GM19452 (cell line): ENCODE measurements around the gene PRSS56.
"Not testable (repeated sequence)": the region's sequence is repeated elsewhere in the genome, so short reads cannot be mapped to it uniquely, and the experiment has no call there.

Experiments
- ATAC-seq: cut with Tn5 transposase; IDR thresholded peaks from one replicate; pipeline ENCODE4 v1.9.1; 2021; ENCODE audit not compliant: unreplicated experiment

Gene PRSS56

DNA sequence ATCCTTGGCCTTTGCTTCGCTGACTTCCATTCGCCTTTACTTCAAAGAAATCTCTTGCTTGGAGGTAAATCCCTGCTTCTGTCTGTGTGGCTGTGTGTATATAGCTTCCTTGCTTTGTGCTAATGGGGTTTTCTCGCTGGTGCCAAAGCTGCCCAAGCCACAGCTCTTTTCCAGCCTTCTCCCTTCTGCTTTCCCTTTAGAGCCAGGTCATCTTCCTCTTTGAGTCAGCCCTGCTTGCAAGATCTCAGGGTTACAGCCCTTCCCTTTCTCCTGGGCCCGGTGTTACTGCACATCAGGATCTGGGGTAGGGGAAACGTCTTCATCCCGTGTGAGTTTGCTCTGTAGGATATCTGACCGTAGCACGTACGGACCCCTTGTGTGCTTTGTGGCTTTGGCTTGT lies 49.4 kb downstream of the PRSS56 start:
- ATAC-seq = no peak

DNA sequence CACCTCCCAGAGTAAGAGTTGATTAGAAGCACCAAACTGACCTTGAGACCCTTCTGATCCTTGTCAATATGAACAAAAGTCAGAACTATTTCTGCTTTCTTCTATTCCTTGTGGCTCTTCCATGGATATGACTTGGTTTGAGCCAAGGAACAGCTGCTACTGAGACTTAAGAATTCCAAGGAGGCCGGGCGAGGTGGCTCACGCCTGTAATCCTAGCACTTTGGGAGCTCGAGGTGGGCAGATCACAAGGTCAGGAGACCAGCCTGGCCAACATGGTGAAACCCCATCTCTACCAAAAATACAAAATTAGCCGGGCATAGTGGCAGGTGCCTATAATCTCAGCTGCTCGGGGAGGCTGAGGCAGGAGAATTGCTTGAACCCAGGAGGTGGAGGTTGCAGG lies 50.3 kb downstream of the PRSS56 start:
- ATAC-seq = not testable (repeated sequence)

DNA sequence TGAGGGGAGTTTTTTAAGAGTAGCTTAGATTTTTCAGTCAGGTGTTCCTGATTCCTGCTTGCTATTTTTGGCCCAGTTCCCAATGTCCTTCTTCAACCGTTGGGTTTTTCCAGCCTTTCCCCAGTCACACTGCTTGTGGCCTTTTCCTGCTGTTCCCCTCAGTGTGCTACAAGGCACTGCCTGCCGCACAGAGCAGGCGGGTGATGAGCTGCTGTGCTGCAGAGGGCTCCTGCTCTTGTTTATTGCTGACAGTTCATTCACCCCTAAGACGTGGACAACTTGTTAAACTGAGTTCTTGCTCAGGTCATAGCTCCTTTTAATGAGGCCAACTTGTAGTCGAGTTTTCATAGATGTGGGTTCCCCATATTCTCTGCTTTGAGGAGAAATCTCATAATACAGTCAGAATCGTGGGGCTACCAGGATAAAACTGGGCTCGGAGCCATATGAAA lies 50.9 kb downstream of the PRSS56 start:
- ATAC-seq = no peak

DNA sequence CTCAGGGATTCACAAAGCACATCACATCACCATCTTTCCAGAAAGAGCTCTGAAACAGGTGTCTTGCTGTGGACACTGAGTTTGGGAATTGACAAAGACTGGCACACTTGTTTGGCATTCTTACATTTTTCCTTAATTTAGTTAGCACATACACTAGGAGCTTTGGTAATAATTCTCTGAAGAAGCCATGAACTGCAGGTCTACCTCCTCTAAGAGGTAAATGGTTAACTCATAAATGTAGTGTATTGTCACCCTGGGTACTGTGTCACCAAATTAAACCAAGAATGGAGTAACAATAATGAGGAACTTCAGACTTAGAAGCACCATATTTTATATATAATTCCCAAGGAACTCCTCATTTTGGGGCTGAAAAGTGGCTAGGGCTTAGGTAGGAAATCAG lies 52.9 kb downstream of the PRSS56 start:
- ATAC-seq = no peak

DNA sequence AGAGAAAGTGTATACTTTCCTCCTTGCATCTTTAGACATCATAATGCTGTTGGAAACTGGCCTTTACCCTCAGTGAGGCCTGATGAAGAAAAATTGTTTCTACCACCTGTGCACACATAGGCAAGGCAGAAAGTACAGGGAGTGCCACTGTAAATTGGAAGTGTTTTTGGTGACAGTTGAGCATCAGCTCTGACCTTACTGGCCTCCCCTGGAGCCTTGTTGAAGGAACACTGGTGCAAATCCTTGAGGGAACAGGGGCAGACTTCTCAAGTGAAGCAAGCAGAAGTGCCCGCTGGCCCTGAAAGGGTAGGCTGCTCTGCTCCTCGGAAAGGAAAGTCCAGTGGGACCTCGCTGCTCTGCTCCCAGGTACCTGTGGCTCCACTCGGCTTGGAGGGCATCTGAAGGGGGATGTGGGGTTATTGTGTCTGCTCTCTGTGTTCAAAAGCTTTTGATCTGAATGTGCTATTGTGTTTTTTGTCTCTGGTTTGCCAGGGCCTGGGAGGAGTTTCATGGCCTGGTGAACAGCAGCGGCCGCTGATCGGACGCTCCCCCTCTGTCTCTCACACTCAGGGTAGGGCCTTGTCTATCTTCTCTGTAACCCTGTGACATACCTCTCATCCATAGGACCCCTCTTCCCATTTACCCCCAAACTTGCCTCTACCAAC lies 53.7 kb downstream of the PRSS56 start:
- no peak for ATAC-seq

DNA sequence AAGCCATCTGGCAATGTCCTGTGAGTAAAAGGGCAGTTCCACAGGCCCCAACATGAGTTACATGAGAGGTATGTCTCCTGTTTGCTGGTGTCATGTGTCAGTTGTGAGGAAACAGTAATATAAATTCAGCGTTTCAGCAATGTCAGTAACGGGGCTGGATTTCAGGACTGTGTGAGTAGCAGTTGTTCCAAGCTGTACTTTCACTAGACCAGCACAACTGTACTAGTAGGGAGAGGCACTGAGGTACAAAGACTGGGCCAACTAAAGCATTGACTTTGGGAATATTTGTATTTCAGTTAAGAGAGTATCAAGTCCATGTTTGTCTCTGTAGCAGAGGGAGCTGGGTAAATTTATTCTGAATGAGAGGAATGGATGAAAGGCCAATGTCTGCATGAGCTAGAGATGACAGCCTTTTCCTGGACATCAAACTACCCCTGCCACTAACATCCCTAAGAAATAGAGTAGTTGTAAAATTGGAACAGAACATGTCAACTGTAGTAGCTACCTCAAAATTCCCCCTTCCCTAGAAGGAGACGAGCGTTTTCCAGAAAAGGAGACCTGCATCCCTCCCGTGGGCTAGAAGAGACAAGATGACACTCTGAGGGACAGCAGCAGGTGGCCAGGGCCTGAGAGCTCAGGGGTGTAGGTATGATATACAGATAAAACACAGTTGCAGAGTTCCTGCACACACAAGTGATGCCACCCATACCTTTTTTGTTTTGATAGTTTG lies 54.7 kb downstream of the PRSS56 start:
- no peak for ATAC-seq
